K562 (cell line): Measurements from ENCODE around the gene TBC1D17. TPM values are rescaled to one million over a fixed set of nuclear protein-coding genes. Genes with fewer than 3 reads are reported as not detected.

ENCODE experiments used
- ESRRA ChIP-seq: fragments of 450-650 bp; IDR thresholded peaks from 2 replicates; pipeline ENCODE4 v1.6.1; 2014; ENCODE audit warnings: low read depth, mild to moderate bottlenecking, moderate library complexity, borderline replicate concordance
- FOS ChIP-seq: IDR thresholded peaks from 3 replicates; pipeline ENCODE4 v1.6.1; 2011; ENCODE audit not compliant: insufficient read length; ENCODE audit errors: extremely low read depth
- MAZ ChIP-seq, 2 experiments: fragments of 450-650 bp in 1 of 2; sonication (generic) in 1 of 2; formaldehyde crosslinking; IDR thresholded peaks in 1 of 2; conservative IDR thresholded peaks in 1 of 2; 2 replicates each; pipeline versions ENCODE4 v1.4.0 to v1.5.0; 2020; ENCODE audit warnings: mild to moderate bottlenecking in 1 of 2, missing genetic modification reagents in 1 of 2
- PKNOX1 ChIP-seq: fragments of 450-650 bp; IDR thresholded peaks from 2 replicates; pipeline ENCODE4 v1.6.1; 2016
- PTTG1 ChIP-seq: fragments of 450-650 bp; IDR thresholded peaks from 2 replicates; pipeline ENCODE4 v1.6.1; 2016; ENCODE audit warnings: low read depth, mild to moderate bottlenecking, missing genetic modification characterization, missing compliant biosample characterization
- SAFB ChIP-seq: fragments of 200-400 bp; formaldehyde crosslinking; IDR thresholded peaks from 2 replicates; pipeline ENCODE4 v1.6.1; 2017; ENCODE audit warnings: low read depth, low read length, borderline replicate concordance
- SIRT6 ChIP-seq: IDR thresholded peaks from one replicate; pipeline ENCODE4 v1.6.1; 2012; ENCODE audit warnings: low read depth, mild to moderate bottlenecking, control low read depth, inconsistent platforms, low read length, moderate library complexity
- TCF3 ChIP-seq: sonication (generic); formaldehyde crosslinking; IDR thresholded peaks from 2 replicates; pipeline ENCODE4 v1.4.0; 2020; ENCODE audit warnings: mild to moderate bottlenecking, missing genetic modification reagents
- THRA ChIP-seq: fragments of 450-650 bp; IDR thresholded peaks from 2 replicates; pipeline ENCODE4 v1.6.1; 2017; ENCODE audit warnings: mild to moderate bottlenecking, moderate library complexity
- ZFP30 ChIP-seq: fragments of 250-450 bp; sonication (Bioruptor Pico); IDR thresholded peaks from 2 replicates; pipeline ENCODE4 v1.8.0; 2022; ENCODE audit warnings: moderate library complexity, mild to moderate bottlenecking, inconsistent platforms, borderline replicate concordance
- ZNF133 ChIP-seq: fragments of 250-450 bp; sonication (Bioruptor Pico); IDR thresholded peaks from 2 replicates; pipeline ENCODE4 v1.4.0; 2020; ENCODE audit warnings: mild to moderate bottlenecking
- ZNF395 ChIP-seq: fragments of 200-800 bp; sonication (Bioruptor generic); IDR thresholded peaks from 2 replicates; pipeline ENCODE4 v1.6.1; 2017; ENCODE audit warnings: missing genetic modification characterization, missing compliant biosample characterization
- ZNF668 ChIP-seq: fragments of 250-450 bp; sonication (Bioruptor Pico); IDR thresholded peaks from 2 replicates; pipeline ENCODE4 v1.8.0; 2022; ENCODE audit warnings: mild to moderate bottlenecking, inconsistent platforms
- ZNF740 ChIP-seq, 3 experiments: fragments of 200-800 bp in 1 of 3; sonication (Bioruptor generic) in 1 of 3; sonication (generic) in 1 of 3; formaldehyde crosslinking in 1 of 3; IDR thresholded peaks; 2 replicates each; pipeline versions ENCODE4 v1.6.1 to v1.8.0; 2016 to 2022; ENCODE audit warnings: mild to moderate bottlenecking in 2 of 3, missing compliant biosample characterization in 2 of 3, missing genetic modification characterization in 2 of 3, missing genetic modification reagents in 1 of 3
- polyA plus RNA-seq, 8 experiments: library from polyadenylated mRNA; depleted of rRNA in 4 of 8; stranded (reverse) in 5 of 8; unstranded in 3 of 8; fragments of >200 nt; fragmentation: Nextera tagmentation in 2 of 8; fragmentation: Illumina TruSeq in 1 of 8; extraction: Ambion mirVana in 2 of 8; extraction: Trizol in 1 of 8; gene quantifications; 2 replicates each; pipeline versions ENCODE4 v1.2.1 to v1.2.3, GENCODE V29; 2011 to 2014; ENCODE audit warnings: inconsistent platforms in 1 of 8, missing spikeins in 1 of 8
- total RNA-seq, 7 experiments: library from RNA; depleted of rRNA in 6 of 7; stranded (reverse); fragments of >200 nt in 6 of 7; fragmentation: Illumina TruSeq in 2 of 7; extraction: Trizol in 2 of 7; gene quantifications; 2 replicates each; pipeline versions ENCODE4 v1.2.1 to v1.2.3, GENCODE V29; 2011 to 2021; ENCODE audit warnings: low replicate concordance in 1 of 7
- TF ChIP-seq, protein P1 (sequence below): sonication (generic); formaldehyde crosslinking; IDR thresholded peaks from 2 replicates; pipeline ENCODE4 v1.8.1; 2023; ENCODE audit warnings: mild to moderate bottlenecking, missing genetic modification reagents
- TF ChIP-seq, protein P2 (sequence below): sonication (generic); formaldehyde crosslinking; IDR thresholded peaks from 2 replicates; pipeline ENCODE4 v1.8.1; 2023; ENCODE audit warnings: mild to moderate bottlenecking, missing genetic modification reagents, moderate library complexity

TBC1D17 gene
- total and polyA plus RNA-seq, 9 of the 15 experiments (the other 6 are each of a cell fraction or from before 2014, with no cell fraction given), result 0.42 to 16.0 (median 3.8) TPM

- TF ChIP-seq FOS (no peak), THRA (no peak), ZNF395 (CRISPR knock-in tag) (0 out of 2 replicates have a peak, but pooled peaks have one; percentile 10), ZNF668 (CRISPR knock-in tag) (no peak), TCF3 (0 out of 2 replicates have a peak, but pooled peaks have one; percentile 2), PTTG1 (tag) (no peak), MAZ (CRISPR knock-in tag; conservative IDR thresholded peaks at IDR 0.05 in 1 of 2, IDR thresholded peaks at IDR 0.05 in 1 of 2) (peak; percentile 58 to 66; a peak in 2 of 4 replicates), ZNF133 (CRISPR knock-in tag) (no peak), SAFB (no peak; the same call in 1 of the 2 replicates), ZFP30 (no peak), PKNOX1 (no peak; the same call in 1 of the 2 replicates), ZNF740 (CRISPR knock-in tag; IDR thresholded peaks at IDR 0.05) (no peak), ZNF740 (tag; IDR thresholded peaks at IDR 0.05) (peak in 1 of 2 experiments; percentile 71; a peak in 2 of 4 replicates), ESRRA (0 out of 2 replicates have a peak, but pooled peaks have one; percentile 4), SIRT6 (no peak)
- TF ChIP-seq, protein P1, sequence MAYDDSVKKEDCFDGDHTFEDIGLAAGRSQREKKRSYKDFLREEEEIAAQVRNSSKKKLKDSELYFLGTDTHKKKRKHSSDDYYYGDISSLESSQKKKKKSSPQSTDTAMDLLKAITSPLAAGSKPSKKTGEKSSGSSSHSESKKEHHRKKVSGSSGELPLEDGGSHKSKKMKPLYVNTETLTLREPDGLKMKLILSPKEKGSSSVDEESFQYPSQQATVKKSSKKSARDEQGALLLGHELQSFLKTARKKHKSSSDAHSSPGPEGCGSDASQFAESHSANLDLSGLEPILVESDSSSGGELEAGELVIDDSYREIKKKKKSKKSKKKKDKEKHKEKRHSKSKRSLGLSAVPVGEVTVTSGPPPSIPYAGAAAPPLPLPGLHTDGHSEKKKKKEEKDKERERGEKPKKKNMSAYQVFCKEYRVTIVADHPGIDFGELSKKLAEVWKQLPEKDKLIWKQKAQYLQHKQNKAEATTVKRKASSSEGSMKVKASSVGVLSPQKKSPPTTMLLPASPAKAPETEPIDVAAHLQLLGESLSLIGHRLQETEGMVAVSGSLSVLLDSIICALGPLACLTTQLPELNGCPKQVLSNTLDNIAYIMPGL (CRISPR knock-in tag), result peak; percentile 68; the same call in 1 of the 2 replicates
- TF ChIP-seq, protein P2, sequence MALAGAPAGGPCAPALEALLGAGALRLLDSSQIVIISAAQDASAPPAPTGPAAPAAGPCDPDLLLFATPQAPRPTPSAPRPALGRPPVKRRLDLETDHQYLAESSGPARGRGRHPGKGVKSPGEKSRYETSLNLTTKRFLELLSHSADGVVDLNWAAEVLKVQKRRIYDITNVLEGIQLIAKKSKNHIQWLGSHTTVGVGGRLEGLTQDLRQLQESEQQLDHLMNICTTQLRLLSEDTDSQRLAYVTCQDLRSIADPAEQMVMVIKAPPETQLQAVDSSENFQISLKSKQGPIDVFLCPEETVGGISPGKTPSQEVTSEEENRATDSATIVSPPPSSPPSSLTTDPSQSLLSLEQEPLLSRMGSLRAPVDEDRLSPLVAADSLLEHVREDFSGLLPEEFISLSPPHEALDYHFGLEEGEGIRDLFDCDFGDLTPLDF (CRISPR knock-in tag), result peak; percentile 71
Observed at GRCh38 chr19:49890349-49891311, 13.1 kb downstream of the TBC1D17 start (continued).
